DMS79 treated with DMSO at 0.1 percent for 48 hours (cell line): ENCODE data around the gene LAMTOR4.
"Not testable (repeated sequence)": the region's sequence is repeated elsewhere in the genome, so short reads cannot be mapped to it uniquely, and the experiment has no call there.

ENCODE experiments used
- DNase-seq: peaks from one replicate; lab custom pipeline; 2025; lab: John Stamatoyannopoulos, UW

LAMTOR4 gene

DNA sequence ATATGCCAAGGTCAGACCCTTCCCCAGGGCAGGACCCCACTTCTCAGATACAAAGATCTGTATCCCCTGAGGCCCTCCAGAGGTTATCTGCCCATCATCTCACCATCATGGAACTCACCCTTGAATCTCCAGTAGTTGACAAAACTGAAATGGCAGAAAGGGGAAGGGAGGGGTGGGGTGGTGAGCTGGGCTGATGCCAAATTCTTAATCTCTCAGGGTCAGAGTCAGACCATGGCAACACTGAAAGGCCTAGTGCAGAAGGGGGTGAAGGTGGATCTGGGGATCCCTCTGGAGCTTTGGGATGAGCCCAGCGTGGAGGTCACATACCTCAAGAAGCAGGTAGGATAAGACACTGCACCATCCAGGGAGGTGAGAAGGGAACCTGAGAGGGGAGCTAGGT, 26.1 kb upstream of the LAMTOR4 start:
- DNase-seq: no peak

DNA sequence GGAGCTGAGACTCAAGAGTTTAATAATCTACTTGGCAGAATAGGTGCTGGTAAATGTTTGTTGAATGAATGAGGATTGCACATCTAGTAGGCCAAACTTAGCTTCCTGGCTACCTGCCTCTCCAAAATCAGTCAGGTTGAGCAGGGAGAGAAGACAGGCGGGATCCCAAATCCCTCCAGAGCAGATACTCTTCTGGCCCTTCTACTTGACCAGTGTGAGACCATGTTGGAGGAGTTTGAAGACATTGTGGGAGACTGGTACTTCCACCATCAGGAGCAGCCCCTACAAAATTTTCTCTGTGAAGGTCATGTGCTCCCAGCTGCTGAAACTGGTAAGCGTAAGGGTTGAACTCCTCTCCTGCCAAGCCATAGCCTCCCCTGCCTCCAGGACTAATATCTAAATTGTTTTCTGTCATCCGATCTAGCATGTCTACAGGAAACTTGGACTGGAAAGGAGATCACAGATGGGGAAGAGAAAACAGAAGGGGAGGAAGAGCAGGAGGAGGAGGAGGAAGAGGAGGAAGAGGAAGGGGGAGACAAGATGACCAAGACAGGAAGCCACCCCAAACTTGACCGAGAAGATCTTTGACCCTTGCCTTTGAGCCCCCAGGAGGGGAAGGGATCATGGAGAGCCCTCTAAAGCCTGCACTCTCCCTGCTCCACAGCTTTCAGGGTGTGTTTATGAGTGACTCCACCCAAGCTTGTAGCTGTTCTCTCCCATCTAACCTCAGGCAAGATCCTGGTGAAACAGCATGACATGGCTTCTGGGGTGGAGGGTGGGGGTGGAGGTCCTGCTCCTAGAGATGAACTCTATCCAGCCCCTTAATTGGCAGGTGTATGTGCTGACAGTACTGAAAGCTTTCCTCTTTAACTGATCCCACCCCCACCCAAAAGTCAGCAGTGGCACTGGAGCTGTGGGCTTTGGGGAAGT, 24.2 kb upstream of the LAMTOR4 start:
- no peak for DNase-seq

- DNase-seq: no peak
Measured at GRCh38 chr7:100126239-100126930, 22.3 kb upstream of the LAMTOR4 start.

DNA sequence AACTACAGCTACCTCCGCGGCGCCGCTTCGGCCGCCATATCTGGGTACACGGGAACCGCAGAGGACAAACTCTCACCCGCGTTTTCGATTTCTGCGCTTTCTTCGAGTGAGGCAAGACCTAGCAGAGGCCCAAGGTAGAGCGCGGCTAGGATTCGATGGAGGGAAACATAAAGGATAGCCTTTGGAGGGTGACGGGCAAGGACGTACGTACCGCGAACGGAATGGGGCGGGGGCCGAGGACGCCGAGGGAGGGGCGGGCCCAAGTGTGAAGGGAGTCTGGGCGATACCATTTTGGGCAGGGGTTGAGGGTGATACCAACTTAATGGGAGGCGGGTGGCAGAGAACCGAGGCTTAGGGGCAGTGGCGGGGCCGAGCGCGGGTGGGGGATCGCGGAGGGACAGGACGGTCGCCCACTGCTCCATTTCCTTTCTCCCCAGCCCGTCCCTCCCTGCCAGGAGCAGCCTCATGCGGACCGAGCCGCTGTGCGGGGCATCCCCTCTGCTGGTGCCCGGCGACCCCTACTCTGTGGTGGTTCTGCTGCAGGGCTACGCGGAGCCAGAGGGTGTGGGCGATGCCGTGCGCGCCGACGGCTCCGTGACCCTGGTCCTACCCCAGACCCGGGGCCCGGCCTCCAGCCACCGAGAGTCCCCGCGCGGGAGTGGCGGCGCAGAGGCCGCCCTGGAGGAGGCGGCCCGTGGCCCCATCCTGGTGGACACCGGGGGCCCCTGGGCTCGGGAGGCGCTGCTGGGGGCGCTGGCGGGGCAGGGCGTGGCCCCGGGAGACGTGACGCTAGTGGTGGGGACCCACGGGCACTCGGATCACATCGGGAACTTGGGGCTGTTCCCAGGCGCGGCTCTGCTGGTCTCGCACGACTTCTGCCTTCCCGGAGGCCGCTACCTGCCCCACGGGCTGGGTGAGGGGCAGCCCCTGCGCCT, 21.5 kb upstream of the LAMTOR4 start, which contains the start of gene MBLAC1:
TSS of gene MBLAC1 (plus strand) at position 37 of the 935 bp plus-strand sequence. CDS start at position 466, 429 bp downstream.
- DNase-seq: peak; percentile 93

GRCh38 chr7:100127866-100128636, 20.7 kb upstream of the LAMTOR4 start:
- peak; percentile 62 for DNase-seq

DNA sequence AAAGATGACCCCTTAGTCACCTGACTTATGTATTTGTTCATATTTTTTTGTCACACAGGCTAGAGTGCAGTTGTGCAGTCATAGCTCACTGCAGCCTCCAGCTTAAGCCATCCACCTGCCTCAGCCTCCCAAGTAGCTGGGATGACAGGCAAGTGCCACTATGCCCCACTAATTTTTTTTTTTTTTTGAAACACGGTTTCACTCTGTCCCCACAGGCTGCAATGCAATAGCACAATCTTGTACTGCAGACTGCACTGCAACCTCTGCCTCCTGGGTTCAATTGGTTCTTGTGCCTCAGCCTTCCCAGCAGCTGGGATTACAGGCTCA, 20.1 kb upstream of the LAMTOR4 start:
- DNase-seq: no peak

GRCh38 chr7:100130220-100130607, 18.5 kb upstream of the LAMTOR4 start:
- DNase-seq: not testable (repeated sequence)

DNA sequence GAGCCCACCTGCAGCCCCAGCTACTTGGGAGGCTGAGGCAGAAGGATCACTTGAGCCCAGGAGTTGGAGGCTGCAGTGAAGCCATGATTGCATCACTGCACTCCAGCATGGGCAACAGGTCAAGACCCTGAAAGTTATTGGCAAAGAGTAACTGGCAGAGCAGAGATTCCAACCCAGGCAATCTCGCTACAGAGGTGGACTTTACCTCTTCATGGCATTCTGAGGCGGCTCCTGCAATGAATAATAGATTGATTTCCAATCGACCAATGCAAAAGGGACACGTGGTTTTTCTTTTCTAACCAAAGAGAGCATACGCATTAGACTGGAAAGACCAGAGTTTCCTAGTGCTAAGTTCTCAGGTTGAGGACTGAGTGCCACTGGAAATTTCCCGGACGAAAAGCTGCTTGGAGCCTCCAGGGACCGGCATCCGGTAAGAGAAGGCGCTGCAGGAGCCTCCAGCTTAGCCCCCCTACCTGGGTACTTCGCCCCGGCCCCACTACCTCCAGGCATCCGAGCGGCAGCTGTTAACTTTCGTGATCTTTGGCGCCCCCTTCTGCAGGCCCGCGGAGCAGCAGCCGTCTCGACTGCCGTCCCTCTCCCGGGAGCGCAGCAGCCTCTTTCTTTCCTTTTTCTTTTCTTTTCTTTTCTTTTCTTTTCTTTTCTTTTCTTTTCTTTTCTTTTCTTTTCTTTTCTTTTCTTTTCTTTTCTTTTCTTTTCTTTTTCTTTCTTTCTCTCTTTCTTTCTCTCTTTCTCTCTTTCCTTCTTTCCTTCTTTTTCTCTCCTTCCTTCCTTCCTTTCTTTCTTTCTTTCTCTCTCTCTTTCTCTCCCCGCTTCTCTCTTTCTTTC, 17.9 kb upstream of the LAMTOR4 start:
- DNase-seq: peak; percentile 60

GRCh38 chr7:100132126-100132525, 16.6 kb upstream of the LAMTOR4 start:
- DNase-seq: no peak

DNA sequence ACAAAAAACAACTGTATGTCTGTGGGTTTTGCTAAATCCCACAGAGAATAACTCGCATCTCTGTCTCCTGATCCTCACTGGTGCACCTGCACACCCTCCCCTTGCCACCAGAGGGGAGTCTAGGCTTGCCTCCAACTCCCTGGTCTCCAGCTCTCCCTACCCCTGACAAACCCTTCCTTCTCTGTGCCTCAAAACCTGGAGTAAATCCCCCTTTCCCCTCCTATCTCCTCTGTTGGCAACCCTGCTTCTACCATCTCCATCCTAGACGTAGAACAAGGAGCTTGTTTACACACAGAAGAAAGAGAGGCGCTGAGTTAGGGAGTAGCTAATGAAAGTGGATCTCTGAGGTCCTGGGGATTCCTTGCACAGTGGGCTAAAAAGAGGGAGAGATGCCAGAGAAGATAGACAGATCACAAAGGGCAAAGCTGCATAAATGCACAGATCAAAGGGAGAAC, 16.0 kb upstream of the LAMTOR4 start:
- DNase-seq: peak; percentile 11

DNA sequence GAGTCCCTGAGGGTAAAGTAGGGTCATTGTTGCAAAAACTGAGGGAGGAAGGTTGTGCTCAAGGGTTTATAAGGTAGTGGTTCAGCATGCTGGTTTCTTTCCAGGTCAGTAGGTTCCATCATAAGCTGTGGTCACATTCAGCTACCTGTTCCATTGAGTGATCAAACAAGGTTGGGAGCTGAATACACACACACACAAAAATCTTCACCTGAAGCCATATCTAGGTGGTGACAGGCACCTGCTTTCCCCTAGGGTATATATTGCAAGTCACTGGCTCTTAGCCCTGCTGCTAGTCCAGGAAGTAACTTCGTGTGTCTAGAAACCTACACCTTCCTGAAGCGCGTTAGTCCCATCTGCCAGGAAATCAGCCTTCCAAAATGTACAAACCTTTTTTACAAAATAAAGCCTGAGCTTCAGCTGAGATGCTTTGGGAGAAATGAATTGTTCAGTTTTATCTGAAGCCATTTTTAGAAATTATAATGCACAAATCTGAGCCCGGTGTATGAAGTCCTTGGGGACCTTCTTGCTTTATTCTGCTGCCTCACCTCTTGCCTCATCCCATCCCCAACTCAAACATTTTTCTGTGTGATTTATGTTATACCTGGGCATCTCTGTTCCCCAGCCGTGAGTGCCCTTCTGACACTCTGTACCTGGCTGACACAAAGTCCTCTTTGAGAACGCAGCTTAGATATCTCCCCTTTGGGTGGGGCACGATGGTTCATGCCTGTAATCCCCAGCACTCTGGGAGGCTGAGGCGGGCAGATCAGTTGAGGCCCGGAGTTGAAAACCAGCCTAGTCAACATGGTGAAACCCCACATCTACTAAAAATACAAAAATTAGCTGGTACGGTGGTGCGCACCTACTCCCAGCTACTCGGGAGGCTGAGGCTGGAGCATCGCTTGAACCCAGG, 10.6 kb upstream of the LAMTOR4 start:
- DNase-seq: no peak

- DNase-seq: no peak
Measured at GRCh38 chr7:100141555-100141949, 7.2 kb upstream of the LAMTOR4 start.

DNA sequence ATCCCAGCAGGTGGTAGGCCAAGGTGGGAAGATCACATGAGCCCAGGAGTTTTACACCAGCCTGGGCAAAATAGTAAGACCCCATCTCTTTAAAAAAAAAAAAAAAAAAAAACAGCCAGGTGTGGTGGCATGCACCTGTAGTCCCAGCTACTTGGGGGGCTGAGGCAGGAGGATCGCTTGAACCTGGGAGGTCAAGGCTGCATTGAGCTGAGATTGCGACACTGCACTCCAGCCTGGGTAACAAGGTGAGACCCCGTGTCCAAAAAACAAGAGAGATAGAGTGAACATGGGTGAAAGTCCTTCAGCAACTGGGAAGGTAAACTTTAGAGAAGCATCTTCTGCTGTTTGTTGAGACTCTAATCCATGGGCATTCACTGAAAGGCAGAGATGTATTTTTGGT, 6.3 kb upstream of the LAMTOR4 start:
- no peak for DNase-seq

GRCh38 chr7:100146350-100146749, 2.4 kb upstream of the LAMTOR4 start:
- not testable (repeated sequence) for DNase-seq

GRCh38 chr7:100147278-100147677, 1.4 kb upstream of the LAMTOR4 start:
- no peak for DNase-seq

GRCh38 chr7:100148225-100148558, 526 bp upstream of the LAMTOR4 start:
- DNase-seq: no peak

DNA sequence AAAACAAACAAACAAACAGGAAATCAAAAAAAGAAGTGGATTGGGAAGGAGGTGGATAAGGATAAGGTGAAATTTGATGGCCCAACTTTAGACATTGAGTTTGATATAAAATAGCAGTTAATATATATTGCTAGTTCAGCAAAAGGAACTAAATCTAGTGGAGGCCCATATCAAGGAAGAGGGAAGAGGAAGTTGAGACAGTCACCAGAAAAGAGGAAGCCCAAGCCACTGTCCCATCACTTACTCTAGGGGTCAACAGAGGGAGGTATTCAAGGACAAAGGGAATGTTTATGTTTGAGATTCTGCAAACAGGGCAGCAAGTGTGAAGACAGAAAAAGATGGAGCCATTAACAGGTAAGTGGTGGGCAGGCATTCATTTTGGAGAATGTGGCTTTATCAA, 3.7 kb downstream of the LAMTOR4 start:
- DNase-seq: no peak

DNA sequence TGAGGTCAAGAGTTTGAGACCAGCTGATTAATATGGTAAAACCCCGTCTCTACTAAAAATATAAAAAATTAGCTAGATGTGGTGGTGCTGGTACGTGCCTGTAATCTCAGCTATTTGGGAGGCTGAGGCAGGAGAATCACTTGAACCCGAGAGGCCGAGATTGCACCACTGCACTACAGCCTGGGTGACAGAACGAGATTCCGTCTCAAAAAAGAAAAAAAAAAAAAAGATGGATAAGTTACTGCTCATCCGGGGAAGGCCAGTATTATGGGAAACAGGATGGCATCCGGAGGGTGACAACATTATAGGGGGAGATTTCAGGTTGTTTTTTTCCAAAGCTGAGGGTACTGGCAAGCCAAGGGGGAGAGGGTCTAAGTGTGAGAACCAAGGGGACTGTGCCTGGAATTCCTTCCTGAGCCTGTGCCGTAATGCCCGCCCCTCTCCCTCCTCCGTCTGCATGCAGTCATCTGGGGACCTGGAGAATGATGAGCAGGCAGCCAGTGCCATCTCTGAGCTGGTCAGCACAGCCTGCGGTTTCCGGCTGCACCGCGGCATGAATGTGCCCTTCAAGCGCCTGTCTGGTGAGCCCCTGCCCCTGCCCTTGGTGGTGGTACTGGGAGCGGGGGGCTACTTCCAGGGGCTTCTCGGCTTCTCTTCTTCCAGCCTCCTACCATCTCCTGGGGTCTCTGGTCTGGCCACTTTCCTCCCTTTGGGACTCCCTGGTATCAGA, 4.4 kb downstream of the LAMTOR4 start:
- DNase-seq: no peak
